T-helper 1 cell treated with Interleukin-12 subunit alpha and Interleukin-12 subunit beta and Interleukin-4 antibody, amounts not matched to agents 30 ng/mL and 1 ng/mL, for 36 hours (primary cell): ENCODE measurements around the gene ANK3. TPM values are rescaled to one million over a fixed set of nuclear protein-coding genes. Genes with fewer than 3 reads are reported as not detected.

ENCODE experiments used
- intact Hi-C: fragments of 100-400 bp; cut with micrococcal nuclease; formaldehyde crosslinking; loops from one replicate; pipeline ENCODE4 v1.15.1; 2024
- total RNA-seq: library from RNA; stranded (reverse); gene quantifications from 2 replicates; pipeline ENCODE4 v1.2.3, GENCODE V29; 2022

Gene ANK3
- total RNA-seq, 1 donor from 2014 or later, result 85.3 TPM

DNA sequence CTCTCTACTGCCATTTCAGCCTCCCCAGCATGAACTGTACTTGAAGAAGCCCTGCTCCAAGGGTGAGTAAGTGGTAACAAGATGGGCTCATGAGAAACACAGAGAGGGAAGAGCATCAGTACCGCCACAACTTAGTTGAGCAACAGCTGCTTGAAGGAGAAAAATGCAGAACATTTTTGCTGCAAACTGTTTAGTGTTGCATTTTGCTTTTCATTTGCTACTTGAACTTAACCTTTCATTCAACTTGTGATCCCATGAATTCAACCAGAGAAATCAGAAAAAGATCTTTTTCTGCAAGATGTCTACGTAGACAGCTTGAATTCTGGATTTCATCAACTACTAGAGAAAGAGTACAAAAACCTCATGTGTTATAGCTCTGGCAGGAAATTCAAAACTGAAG is 40.7 kb downstream of the ANK3 start:
- intact Hi-C loops, result no loop called here

DNA sequence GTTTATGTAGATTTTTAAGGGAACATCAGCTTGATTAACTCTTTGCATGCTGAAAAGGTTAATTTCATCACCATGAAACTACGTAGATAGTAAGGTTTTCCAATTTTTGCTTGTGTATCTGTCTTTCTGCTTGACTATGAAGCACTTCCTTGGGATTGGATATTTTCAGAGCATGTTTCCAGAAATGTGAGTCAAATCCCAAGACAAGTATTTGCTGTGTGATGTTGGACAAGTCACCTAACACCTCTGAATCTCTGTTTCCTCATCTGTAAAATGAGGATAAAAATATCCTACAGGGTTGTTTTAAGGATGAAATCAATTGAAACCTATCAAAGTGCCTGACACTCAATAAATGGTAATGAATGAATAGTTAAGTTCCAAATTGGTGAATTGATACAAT is 42.4 kb downstream of the ANK3 start:
- intact Hi-C loops, result no loop called here

DNA sequence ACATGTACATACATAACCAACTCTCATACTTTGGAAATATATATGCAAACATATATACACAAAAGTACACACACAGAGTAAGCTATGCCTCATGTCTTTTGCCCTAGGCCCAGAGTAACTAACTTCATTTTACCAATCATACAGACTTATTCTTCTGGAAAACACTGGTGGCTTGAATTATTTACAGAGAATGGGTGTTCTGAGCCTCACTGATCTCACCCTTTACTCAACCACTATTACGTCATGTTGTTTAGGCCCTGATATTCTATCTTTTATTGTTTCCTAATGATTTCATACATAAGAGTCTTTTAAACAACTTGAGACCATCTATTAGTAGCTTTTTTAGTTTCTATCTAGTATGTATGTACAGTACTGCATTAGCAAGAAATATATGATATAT is 43.0 kb downstream of the ANK3 start:
- intact Hi-C loops, result no loop called here

DNA sequence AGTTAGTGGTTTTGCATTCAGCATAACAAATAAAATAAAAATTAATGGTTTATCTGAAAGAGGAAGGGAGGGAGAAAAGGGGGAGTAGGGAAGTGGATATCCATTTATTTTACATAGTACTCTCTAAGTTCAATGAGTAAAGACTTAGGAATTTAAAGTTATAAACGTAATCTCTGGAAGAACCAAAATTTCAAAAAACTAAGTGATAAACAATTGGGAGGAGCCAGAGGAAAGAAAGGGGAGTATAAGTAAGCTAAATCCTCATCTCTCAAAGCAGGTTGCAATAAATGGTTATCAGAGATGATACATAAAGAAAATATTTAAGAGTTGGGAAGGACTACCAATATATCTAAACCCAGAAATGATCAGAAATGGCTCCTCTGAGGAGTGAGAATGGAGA is 46.4 kb downstream of the ANK3 start:
- intact Hi-C loops, result no loop called here

DNA sequence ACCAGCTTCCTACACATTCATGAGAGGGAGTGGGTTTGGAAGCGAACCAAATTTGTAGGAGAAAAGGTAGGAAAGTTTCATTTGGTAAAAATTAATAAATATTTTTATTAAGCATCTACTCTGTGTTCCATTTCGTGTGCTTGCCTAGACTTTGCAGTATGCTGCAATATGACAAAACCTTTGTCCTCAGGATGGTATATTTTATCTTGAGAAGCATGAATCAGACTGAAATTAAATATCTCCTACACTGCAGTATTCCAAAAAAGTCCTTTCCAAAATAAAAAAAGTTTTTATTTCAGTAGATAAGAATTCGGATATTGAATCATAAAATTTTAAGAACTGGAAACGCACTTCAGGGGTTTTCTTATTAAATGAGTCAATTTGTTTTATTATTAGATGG is 47.7 kb downstream of the ANK3 start:
- intact Hi-C loops, result no loop called here

DNA sequence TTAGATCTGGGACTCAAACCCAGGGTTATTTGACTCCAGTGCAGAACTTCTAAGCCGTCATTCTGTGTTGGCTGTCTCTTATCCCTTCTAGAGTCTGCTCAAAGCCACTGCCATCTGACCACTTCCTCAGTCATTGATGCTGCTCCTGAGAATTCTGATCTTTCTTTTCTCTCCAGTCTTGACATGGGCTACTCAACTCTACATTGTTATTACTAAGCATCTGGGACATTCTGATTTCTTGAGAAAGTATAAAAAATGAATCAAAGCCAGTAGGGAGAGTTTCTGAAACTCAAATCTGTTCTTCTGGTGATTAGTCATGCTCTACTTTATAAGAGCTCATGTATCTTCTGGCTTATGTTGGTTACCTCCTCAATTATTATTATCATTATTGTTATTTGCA is 48.7 kb downstream of the ANK3 start:
- intact Hi-C loops, result no loop called here

DNA sequence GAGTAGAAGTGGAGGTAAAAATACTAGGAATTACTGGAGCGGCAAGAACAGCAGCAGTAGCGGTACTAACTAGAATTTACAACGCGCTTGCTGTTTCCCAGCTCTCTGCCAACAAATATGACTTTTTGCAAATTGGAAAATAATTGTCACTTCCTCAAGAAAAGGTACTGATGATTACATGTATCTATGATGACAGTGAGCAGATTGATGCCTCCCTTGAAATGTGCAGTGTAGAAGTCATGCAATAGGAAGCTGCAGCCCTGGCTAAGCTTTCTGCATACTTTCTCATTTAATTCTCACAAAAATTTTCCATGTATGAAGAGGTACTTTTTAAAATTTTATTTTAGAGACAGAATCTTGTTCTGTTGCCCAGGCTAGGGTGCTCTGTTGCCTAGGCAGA is 49.9 kb downstream of the ANK3 start:
- intact Hi-C loops, result no loop called here

DNA sequence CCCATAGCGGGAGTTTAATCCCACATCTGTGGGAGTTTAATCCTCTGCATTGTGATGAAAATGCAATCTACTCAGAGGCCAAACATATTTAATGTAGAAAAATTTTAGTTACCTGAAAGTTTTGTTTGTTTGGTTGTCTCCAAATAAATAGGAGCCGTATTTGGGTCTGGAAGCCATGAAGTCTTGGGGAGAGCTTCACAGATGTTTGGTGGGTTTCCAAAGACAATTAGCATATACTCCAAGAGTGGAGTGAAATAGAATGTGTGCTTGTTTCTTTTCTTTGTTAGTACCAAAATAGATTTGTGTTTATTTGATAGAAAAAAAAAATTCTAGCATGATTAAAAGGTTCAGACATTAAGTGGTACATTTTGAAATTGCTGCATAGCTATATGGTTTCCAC is 50.9 kb downstream of the ANK3 start:
- intact Hi-C loops, result no loop called here

DNA sequence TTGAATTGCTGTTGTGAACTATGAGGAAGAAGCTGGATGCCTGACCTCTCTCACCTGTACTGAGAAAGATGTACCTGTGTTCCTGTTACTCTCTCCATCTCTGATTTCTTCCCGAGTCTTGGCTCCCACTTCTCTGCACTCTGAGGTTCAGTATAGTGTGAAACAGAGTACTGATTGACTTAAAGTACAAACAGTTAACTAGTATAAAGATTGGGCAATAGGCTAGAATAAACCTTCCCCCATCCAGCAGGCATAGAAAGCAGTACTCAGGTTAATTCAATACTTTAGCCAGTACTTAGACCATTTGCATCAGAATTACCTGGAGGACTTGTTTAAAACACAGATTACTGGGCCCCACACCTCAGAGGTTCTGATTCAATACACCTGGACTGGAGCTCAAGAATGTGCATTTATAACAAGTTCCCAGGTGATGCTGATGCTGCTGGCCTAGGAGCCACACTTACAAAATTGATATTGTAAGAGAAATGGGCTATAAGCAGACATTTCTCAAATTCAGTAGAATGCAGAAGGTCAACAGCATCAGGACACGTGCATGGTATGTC is 51.6 kb downstream of the ANK3 start:
- intact Hi-C loops, result no loop called here

DNA sequence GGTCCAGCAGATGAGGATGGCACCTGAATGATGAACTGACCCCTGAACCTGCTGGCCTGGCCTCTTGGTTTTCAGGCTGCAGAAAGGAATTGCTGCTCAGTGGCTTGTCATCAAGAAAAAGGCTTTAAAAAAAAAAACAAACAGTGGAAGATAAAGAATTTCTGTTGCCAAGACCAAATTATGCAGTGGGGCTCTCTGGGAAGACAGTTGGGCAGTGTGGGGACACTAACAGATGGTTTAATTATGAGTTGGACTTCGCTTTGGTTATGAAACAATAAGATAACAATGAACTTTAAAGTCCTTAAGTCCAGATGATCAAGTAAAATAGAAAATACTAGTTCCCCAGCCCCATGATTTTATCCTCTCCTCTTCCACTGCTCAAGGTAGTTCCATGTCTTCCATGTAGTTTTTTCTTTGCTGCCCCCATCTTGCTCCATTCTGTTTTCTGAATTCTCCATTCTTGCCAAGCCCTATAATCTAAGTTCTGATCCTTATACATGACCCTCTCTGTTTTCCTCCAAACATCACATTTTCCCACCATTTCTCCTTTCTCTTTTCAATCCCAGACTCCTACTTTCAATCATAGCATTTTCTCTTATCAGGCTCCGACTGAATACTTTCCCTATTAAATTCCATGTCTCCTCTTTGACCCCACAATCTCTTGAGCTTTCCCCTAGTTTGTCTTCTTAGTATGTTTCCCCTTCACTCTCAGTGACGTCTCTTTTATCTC is 52.6 kb downstream of the ANK3 start:
- intact Hi-C loops, result no loop called here

DNA sequence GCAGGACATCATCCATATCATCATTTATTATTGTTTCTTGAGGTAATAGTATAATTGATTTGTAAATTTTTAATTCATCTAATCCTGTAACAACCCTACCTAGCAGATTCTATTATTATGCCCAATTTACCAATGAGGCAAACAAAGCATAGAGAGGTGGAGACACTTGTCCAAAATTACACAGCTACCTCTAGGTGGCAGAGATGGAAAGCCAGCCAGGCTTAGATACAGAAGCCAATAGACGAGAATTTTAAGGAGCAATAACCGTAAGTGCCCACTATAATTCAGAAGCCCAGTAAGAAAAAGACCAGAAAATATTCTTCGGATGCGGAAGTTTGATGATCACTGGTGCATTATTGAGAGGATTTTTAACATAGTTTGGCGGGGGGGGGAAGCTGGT is 54.0 kb downstream of the ANK3 start:
- intact Hi-C loops, result no loop called here

DNA sequence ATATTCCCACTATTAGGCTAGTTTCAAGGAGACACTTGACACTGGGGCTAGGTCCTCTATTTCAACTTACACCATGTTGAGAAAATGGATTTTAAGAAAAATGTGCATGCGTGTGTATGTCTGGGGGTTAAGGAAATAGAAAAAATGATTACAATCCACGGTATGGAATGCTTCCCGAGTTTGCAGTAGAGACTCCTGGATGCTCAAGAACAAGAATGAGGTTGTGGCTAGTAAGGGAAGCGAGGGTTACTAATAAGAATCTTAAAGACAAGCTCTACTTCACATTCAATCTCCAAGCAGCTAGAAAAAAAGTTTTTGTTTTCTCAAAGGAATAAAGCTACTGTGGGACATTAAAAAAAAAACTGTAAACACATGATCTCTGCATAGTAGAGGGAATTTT is 54.7 kb downstream of the ANK3 start:
- intact Hi-C loops, result no loop called here

DNA sequence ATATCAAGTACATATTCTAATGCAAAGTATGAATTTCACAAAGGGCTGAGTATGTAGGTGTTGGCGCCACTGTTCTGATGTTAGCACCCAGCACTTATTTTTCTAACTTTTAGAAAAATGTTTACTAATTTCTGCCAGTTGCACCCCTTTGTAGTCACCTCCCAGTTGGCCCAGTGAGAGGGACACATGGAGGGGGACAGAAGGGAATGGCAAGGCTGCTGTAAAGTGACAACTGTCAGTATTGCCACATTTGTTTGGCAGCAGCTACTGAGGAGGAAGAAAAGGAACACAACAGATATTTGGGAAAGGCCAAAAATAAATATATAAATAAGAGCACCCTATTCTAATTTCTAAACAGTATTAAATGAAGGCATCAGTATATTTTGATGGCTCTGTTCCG is 57.3 kb downstream of the ANK3 start:
- intact Hi-C loops, result no loop called here

DNA sequence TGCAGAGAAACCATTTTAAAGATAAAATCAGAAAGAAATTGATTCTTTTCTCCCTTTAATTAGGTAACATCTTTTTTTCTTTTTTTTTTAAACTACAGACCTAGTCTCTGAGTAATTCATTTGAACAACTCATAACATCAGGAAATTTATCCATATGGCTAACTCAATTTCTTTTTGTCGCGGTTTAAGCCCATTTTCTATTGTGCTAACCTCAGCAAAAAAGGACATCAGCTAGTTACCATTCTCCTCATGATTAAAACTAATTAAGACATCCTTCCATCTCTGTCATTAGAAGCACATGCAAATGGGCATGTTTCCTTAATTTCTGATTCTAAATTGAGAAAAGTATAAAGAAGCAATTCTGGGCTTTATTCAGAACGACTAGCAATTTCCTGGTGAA is 57.8 kb downstream of the ANK3 start:
- intact Hi-C loops, result no loop called here

DNA sequence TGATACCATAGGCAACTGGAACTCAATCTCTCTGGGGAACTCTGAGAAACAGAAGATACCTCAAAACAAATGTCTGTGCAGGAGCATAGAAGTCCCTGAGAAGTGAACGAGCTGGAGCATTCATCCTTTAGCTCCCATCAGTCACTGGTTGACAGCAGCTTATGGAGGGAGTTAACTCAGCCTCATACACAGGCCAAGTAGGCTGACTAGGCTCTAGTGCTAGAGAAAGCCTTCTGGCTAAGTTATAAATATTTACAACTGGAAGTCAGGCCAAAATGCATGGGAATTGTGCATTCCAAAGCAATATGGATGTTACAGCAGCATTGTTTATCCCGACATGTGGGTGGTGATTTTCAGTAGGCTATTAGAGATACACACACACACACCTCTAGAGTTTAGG is 66.5 kb downstream of the ANK3 start:
- intact Hi-C loops, result no loop called here

DNA sequence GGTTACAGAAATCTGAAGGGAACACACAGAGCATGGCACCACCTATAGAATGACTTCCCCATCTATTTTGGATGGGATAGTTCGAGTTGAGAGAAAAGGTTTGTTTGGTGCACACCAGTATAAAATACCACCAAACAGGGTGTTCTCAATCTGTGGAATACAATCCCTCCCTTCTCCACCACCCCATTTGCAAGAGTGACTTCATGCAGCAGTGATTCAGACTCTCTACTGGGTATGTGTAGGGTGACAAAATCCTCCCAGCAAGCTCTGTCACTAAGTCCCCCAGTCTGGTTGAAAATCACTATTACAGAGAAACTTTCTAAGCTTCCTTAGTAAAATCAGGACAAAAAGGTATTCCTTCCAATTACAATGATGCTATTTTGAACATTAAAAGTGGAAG is 69.0 kb downstream of the ANK3 start:
- intact Hi-C loops, result no loop called here

DNA sequence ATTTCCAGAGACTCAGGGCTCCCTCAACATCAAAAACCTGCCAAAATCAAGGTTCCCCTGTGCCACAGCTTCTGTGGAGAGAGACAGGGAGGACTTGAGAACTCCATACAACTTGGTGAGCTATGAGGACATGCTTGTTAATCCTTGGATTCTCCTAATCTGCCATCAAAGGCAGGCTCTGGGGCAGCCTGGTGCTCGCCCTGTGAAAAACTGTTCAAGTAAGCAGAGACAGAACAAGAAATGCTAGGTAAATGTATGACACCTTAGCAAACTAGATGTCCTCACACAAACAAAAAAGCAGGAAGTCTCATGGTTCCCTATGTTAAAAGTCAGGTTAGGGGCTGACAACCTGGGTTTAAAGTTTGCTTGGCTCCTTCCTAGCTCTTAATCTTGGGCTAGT is 73.6 kb downstream of the ANK3 start:
- intact Hi-C loops, result no loop called here

DNA sequence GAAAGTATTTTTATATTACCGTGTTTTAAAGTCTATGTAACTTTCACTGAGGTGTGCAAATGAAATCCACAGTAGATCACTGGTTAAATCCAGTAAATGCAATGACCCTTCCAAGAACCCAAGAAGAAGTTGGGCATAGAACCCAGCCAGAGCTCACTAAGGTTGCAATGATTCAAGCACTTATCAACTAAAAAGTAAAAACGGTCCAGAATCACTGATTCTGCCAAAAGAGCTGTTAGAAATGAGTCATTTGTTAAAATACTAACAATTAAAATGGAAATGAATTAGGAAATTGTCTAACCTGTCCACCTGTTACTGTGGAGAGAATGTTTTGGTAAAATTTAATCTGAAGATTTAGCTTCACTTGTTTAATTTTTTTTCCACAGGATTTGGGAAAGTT is 74.4 kb downstream of the ANK3 start:
- intact Hi-C loops, result no loop called here

DNA sequence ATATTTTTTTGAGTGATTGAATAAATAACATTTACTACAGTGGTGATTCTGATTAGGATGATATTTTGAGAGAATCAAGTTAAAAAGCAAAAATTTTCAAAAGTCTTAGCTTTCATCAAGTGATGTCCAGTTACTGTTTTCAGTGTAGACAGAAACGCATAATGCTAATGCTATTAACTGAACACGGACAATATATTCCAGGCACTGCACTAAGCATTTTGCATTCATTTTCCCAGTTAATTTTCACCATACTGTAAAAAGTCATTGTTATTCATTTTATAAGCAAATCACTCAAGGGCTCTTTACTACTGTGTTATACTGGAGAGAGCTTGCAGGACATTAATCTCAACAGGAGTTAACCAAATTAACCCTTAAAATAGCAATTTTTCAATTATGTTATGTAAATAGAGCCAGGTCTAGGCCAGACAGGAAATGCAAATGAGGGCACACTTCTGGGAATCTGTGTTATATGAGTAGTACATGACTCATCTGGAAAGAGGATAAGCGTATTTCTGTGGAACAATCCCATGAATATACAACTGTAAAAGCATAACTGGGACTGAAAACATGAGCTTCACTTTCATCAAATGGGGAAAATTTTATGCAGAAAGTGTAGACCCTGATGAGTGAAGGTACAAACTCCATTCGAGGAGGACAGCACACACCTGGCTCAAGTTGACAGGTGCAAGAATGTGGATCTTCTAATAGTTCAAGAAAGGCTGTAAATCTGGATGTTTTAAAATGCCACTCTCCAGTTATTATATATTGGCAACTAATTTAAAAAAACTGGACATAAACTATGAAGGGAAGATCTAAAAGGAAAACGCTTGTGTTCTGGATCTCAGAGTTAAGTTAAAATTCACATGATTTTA is 75.4 kb downstream of the ANK3 start:
- intact Hi-C loops, result no loop called here

DNA sequence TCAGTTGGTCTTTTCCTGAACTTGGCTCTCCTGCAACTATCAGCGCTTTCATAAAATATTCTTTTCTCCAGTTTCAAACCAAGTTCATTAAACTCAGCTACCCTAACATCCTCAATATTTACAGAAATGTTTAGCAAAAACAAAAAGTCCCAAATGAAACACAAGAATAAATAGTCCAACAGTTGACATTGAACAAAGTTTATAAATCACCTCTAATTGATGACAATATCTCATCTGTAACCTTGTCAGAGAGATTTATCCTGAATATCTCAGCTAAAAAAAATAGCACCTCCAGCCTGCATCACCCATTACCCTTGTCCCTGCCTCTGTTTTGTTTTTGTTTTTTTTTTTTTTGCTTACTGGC is 76.1 kb downstream of the ANK3 start:
- intact Hi-C loops, result no loop called here

DNA sequence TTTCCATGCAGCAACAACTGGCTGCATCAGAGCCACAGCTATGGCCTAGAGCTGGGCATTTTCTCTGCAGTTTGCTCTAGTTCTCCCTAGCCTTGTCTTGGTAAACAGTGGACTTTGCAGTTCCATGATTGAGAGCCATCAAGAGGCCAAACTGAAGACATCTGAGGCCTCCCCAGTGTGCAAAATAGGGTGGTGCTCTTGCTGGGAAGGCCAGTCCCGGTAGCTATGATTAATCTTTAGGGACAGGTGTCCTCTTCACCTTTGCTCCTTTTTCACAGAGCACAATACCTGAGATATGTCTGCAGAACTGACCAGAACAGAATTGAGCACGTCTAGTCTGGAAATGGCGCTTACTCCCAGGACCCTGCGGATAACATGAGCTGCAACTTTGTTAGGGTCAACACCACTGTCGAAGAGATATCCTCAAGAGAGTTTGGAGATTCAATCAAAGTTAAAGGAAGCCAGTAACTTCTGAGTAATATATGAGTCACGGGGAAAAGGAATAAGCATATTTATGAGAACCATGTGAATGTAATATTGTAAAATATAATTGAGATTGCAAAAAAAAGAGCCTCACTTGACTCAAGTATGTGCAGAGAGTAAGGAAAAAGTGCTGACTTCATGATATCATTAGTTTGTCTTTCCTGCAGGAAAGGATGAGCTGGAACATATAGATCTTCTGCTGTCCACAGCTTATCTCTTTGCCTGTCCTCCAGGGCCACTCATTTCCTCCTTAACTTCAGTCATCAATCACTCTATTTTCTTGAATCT is 76.7 kb downstream of the ANK3 start:
- intact Hi-C loops, result no loop called here

DNA sequence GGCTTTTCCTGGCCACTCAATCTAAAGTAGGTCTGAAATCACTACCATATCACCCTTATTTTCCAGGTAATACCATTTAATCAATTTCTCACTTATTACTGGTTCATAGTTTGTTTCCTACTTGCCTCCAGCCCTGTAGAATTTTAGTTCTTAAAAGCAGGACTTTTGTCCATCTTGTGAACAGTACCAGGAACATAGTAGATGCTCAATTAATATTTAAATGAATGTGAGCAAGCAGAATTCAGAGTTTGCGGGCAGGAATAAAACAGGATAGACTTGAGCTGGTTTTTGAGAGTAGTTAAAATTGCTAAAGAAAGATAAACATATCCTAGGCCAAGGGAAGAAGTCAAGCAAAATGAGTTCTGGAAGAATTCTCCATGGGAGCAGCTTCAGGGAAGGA is 77.9 kb downstream of the ANK3 start:
- intact Hi-C loops, result no loop called here
